ENCODE data around the gene NRXN2.

The NRXN2 gene

GRCh38 chr11:64629103-64629502 lies 93.9 kb downstream of the NRXN2 start:
- no peak for DNase-seq (ENCODE audit: low read depth, low spot score)

GRCh38 chr11:64628596-64628995 lies 94.4 kb downstream of the NRXN2 start:
- no peak for DNase-seq (ENCODE audit: low read depth, low spot score)

GRCh38 chr11:64627371-64627770 lies 95.6 kb downstream of the NRXN2 start:
- DNase-seq (ENCODE audit: low read depth, low spot score), result no peak

- DNase-seq (ENCODE audit: low read depth, low spot score), result no peak
Observed at GRCh38 chr11:64626637-64627036, 96.4 kb downstream of the NRXN2 start.

- no peak for DNase-seq (ENCODE audit: low read depth, low spot score)
Observed at GRCh38 chr11:64624883-64625481, 98.0 kb downstream of the NRXN2 start.

- no peak for DNase-seq (ENCODE audit: low read depth, low spot score)
Observed at GRCh38 chr11:64622681-64623080, 100.3 kb downstream of the NRXN2 start.

- no peak for DNase-seq (ENCODE audit: low read depth, low spot score)
Observed at GRCh38 chr11:64621283-64622019, 101.5 kb downstream of the NRXN2 start.

- peak; percentile 35 for DNase-seq (ENCODE audit: low read depth, low spot score)
Observed at GRCh38 chr11:64620381-64620971, 102.5 kb downstream of the NRXN2 start.

GRCh38 chr11:64619811-64620380 lies 103.1 kb downstream of the NRXN2 start:
- DNase-seq (ENCODE audit: low read depth, low spot score), result peak; percentile 39

- no peak for DNase-seq (ENCODE audit: low read depth, low spot score)
Observed at GRCh38 chr11:64619196-64619595, 103.8 kb downstream of the NRXN2 start.

- DNase-seq (ENCODE audit: low read depth, low spot score), result no peak
Observed at GRCh38 chr11:64616817-64617216, 106.2 kb downstream of the NRXN2 start.

GRCh38 chr11:64614917-64615316 lies 108.1 kb downstream of the NRXN2 start:
- no peak for DNase-seq (ENCODE audit: low read depth, low spot score)

GRCh38 chr11:64613648-64614047 lies 109.3 kb downstream of the NRXN2 start:
- no peak for DNase-seq (ENCODE audit: low read depth, low spot score)

- no peak for DNase-seq (ENCODE audit: low read depth, low spot score)
Observed at GRCh38 chr11:64611869-64612646, 110.9 kb downstream of the NRXN2 start.

GRCh38 chr11:64611176-64611575 lies 111.8 kb downstream of the NRXN2 start:
- no peak for DNase-seq (ENCODE audit: low read depth, low spot score)

- DNase-seq (ENCODE audit: low read depth, low spot score), result no peak
Observed at GRCh38 chr11:64610596-64610995, 112.4 kb downstream of the NRXN2 start.

GRCh38 chr11:64609436-64610047 lies 113.5 kb downstream of the NRXN2 start:
- DNase-seq (ENCODE audit: low read depth, low spot score), result no peak

GRCh38 chr11:64608636-64609035 lies 114.4 kb downstream of the NRXN2 start:
- no peak for DNase-seq (ENCODE audit: low read depth, low spot score)

GRCh38 chr11:64608046-64608445 lies 115.0 kb downstream of the NRXN2 start:
- DNase-seq (ENCODE audit: low read depth, low spot score), result peak; percentile 55

- no peak for DNase-seq (ENCODE audit: low read depth, low spot score)
Observed at GRCh38 chr11:64607381-64607985, 115.5 kb downstream of the NRXN2 start.

- DNase-seq (ENCODE audit: low read depth, low spot score), result no peak
Observed at GRCh38 chr11:64606796-64607380, 116.1 kb downstream of the NRXN2 start.

Data from astrocyte of the hippocampus (primary cell).